Stimulated activated effector memory CD8-positive, alpha-beta T cell treated with anti-CD3 and anti-CD28 coated beads, Interleukin-12 subunit alpha, Interleukin-12 subunit beta, amount 100 ng/mL, for 72 hours (primary cell): ENCODE results near the gene TM4SF1.

Source experiments
- ATAC-seq: fragments of 150-1000 bp; cut with Tn5 transposase; 2 replicates; pipeline ENCODE4 v1.10.0; 2021
- DNase-seq, 2 donors: peaks; one replicate each; pipeline ENCODE4 v3.0.0; 2021 to 2022; ENCODE audit warnings: low spot score in 2 of 2
- H3K27ac Mint-ChIP-seq: one replicate; pipeline ENCODE4 v1.8.0; 2022; ENCODE audit warnings: mild to moderate bottlenecking, mixed read lengths
- H3K36me3 Mint-ChIP-seq: one replicate; pipeline ENCODE4 v1.8.0; 2022; ENCODE audit warnings: mild to moderate bottlenecking, mixed read lengths
- H3K4me1 Mint-ChIP-seq: one replicate; pipeline ENCODE4 v1.8.0; 2022; ENCODE audit warnings: mixed read lengths
- H3K4me3 Mint-ChIP-seq: one replicate; pipeline ENCODE4 v1.8.0; 2022; ENCODE audit warnings: mild to moderate bottlenecking, mixed read lengths
- H3K9me3 Mint-ChIP-seq: one replicate; pipeline ENCODE4 v1.8.0; 2022; ENCODE audit warnings: mixed read lengths

The TM4SF1 gene

GRCh38 chr3:149371001-149371722, 6.3 kb downstream of the TM4SF1 start:
- no peaks in the 10 kb centered on the region for H3K9me3 Mint-ChIP-seq
- no peak overlapping the region for H3K27ac Mint-ChIP-seq
- DNase-seq: no peak
- H3K36me3 Mint-ChIP-seq: no peaks in the 10 kb centered on the region
- no peak for ATAC-seq
- H3K4me3 Mint-ChIP-seq: no peak overlapping the region
- peaks cover 6% of the 10 kb centered on the region for H3K4me1 Mint-ChIP-seq

GRCh38 chr3:149369991-149370866, 7.2 kb downstream of the TM4SF1 start:
- Mint-ChIP-seq H3K36me3 (no peaks in the 10 kb centered on the region), H3K9me3 (no peaks in the 10 kb centered on the region), H3K4me3 (no peak overlapping the region), H3K27ac (no peak overlapping the region), H3K4me1 (peaks cover 6% of the 10 kb centered on the region)
- ATAC-seq (no peak), DNase-seq (no peak)

GRCh38 chr3:149368674-149369497, 8.6 kb downstream of the TM4SF1 start:
- Mint-ChIP-seq H3K4me1 (peaks cover 6% of the 10 kb centered on the region), H3K27ac (no peak overlapping the region), H3K9me3 (no peaks in the 10 kb centered on the region), H3K36me3 (no peaks in the 10 kb centered on the region), H3K4me3 (no peak overlapping the region)
- ATAC-seq: no peak
- no peak for DNase-seq

GRCh38 chr3:149368201-149368673, 9.2 kb downstream of the TM4SF1 start:
- DNase-seq: no peak
- ATAC-seq: no peak
- Mint-ChIP-seq H3K4me3 (no peak overlapping the region), H3K4me1 (peaks cover 6% of the 10 kb centered on the region), H3K27ac (no peak overlapping the region), H3K9me3 (no peaks in the 10 kb centered on the region), H3K36me3 (no peaks in the 10 kb centered on the region)

GRCh38 chr3:149366941-149367840, 10.3 kb downstream of the TM4SF1 start:
- no peaks in the 10 kb centered on the region for H3K9me3 Mint-ChIP-seq
- H3K27ac Mint-ChIP-seq: peak overlapping the region; percentile 45
- H3K4me3 Mint-ChIP-seq: no peak overlapping the region
- ATAC-seq (peak; percentile 88), DNase-seq (no peak)
- H3K4me1 Mint-ChIP-seq: peaks cover 6% of the 10 kb centered on the region
- no peaks in the 10 kb centered on the region for H3K36me3 Mint-ChIP-seq

GRCh38 chr3:149366031-149366430, 11.4 kb downstream of the TM4SF1 start:
- Mint-ChIP-seq H3K4me3 (no peak overlapping the region), H3K9me3 (no peaks in the 10 kb centered on the region)

GRCh38 chr3:149364624-149365023, 12.8 kb downstream of the TM4SF1 start:
- no peak for ATAC-seq

More at GRCh38 chr3:149366031-149366430, 11.4 kb downstream of the TM4SF1 start:
- H3K4me1 Mint-ChIP-seq: peaks cover 6% of the 10 kb centered on the region
- H3K27ac Mint-ChIP-seq: no peak overlapping the region
- H3K36me3 Mint-ChIP-seq: no peaks in the 10 kb centered on the region
- DNase-seq (no peak), ATAC-seq (no peak)

GRCh38 chr3:149363053-149363452, 14.4 kb downstream of the TM4SF1 start:
- DNase-seq (no peak), ATAC-seq (peak; percentile 58)
- H3K9me3 Mint-ChIP-seq: no peaks in the 10 kb centered on the region
- peaks cover 6% of the 10 kb centered on the region for H3K4me1 Mint-ChIP-seq
- H3K36me3 Mint-ChIP-seq: no peaks in the 10 kb centered on the region
- H3K27ac Mint-ChIP-seq: no peak overlapping the region
- no peak overlapping the region for H3K4me3 Mint-ChIP-seq

More at GRCh38 chr3:149364624-149365023, 12.8 kb downstream of the TM4SF1 start:
- Mint-ChIP-seq H3K4me1 (peaks cover 6% of the 10 kb centered on the region), H3K36me3 (no peaks in the 10 kb centered on the region), H3K9me3 (no peaks in the 10 kb centered on the region), H3K27ac (no peak overlapping the region), H3K4me3 (no peak overlapping the region)
- DNase-seq: no peak

GRCh38 chr3:149362366-149362765, 15.1 kb downstream of the TM4SF1 start:
- Mint-ChIP-seq H3K9me3 (no peaks in the 10 kb centered on the region), H3K36me3 (no peaks in the 10 kb centered on the region), H3K4me3 (no peak overlapping the region), H3K4me1 (peaks cover 5% of the 10 kb centered on the region), H3K27ac (no peak overlapping the region)
- DNase-seq (no peak), ATAC-seq (no peak)

GRCh38 chr3:149356630-149357029, 20.8 kb downstream of the TM4SF1 start:
- Mint-ChIP-seq H3K4me1 (no peaks in the 10 kb centered on the region), H3K36me3 (no peaks in the 10 kb centered on the region), H3K4me3 (no peak overlapping the region), H3K27ac (no peak overlapping the region), H3K9me3 (no peaks in the 10 kb centered on the region)
- ATAC-seq (no peak), DNase-seq (no peak)

GRCh38 chr3:149356044-149356592, 21.3 kb downstream of the TM4SF1 start:
- H3K9me3 Mint-ChIP-seq: no peaks in the 10 kb centered on the region
- H3K4me1 Mint-ChIP-seq: no peaks in the 10 kb centered on the region
- H3K36me3 Mint-ChIP-seq: no peaks in the 10 kb centered on the region
- H3K4me3 Mint-ChIP-seq: no peak overlapping the region
- no peak for ATAC-seq
- H3K27ac Mint-ChIP-seq: no peak overlapping the region
- DNase-seq: no peak

GRCh38 chr3:149353581-149354184, 23.8 kb downstream of the TM4SF1 start:
- no peak for DNase-seq
- ATAC-seq: no peak
- Mint-ChIP-seq H3K36me3 (no peaks in the 10 kb centered on the region), H3K4me3 (no peak overlapping the region), H3K27ac (no peak overlapping the region), H3K4me1 (no peaks in the 10 kb centered on the region), H3K9me3 (no peaks in the 10 kb centered on the region)

- no peaks in the 10 kb centered on the region for H3K36me3 Mint-ChIP-seq
- ATAC-seq: peak; percentile 65
- peak in 1 of 2 donors; percentile 55 for DNase-seq
- no peaks in the 10 kb centered on the region for H3K9me3 Mint-ChIP-seq
- no peak overlapping the region for H3K4me3 Mint-ChIP-seq
- H3K4me1 Mint-ChIP-seq: no peaks in the 10 kb centered on the region
- H3K27ac Mint-ChIP-seq: no peak overlapping the region
Measured at GRCh38 chr3:149352556-149352955, 24.9 kb downstream of the TM4SF1 start.

- DNase-seq (no peak), ATAC-seq (no peak)
- H3K27ac Mint-ChIP-seq: no peak overlapping the region
- no peaks in the 10 kb centered on the region for H3K9me3 Mint-ChIP-seq
- H3K4me3 Mint-ChIP-seq: no peak overlapping the region
- H3K4me1 Mint-ChIP-seq: no peaks in the 10 kb centered on the region
- H3K36me3 Mint-ChIP-seq: no peaks in the 10 kb centered on the region
Measured at GRCh38 chr3:149343951-149344350, 33.5 kb downstream of the TM4SF1 start.
